Measurements from ENCODE around the gene DNAJA2.

Gene DNAJA2

DNA sequence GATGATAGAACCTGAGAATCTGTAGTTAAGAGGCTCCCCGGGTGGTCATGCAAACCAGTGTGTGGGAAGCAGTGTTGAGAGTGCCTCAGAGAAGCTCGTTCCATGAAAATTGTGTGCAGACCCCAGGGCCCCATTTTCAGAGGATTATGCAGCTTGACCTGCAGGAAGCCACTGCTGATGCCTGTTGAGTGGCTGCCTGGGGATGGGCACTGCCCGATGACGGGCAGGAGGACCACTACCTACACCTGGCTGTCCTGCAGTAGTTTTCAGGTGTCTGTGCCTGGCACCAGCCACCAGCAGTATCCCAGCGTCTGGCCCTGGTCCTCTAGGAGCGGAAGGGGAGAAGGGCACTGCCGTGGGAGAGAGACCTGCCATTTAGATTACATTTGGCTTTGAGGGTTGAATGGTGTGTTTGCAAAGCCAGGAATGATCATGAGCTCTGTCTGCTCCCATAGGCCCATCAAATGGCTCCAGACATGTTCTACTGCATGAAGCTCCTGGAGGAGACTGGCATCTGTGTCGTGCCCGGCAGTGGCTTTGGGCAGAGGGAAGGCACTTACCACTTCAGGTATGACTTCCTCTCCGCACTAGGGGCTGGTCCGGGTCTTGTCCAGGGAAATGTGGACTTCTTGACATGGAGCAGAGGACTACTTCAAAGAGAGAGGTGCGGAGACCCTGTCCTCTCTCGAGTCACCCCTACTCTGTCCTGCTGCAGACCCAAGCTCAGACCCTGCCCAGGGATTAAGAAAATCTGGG lies 46.8 kb downstream of the DNAJA2 start:
- no peaks in the 10 kb centered on the region for H3K27me3 ChIP-seq (replicated peaks; ENCODE audit: control insufficient read depth, insufficient read depth, low read length)
- DNase-seq (ENCODE audit: low read depth), result no peak
- H3K9ac ChIP-seq (ENCODE audit: low read length), result no peak overlapping the region
- H3K9me3 ChIP-seq (ENCODE audit: control insufficient read depth, low read length), result no peaks in the 10 kb centered on the region
- no peaks in the 10 kb centered on the region for H3K4me1 ChIP-seq (ENCODE audit: control insufficient read depth, insufficient read depth, low read length)
- peaks cover 81% of the 10 kb centered on the region for H3K36me3 ChIP-seq (ENCODE audit: control insufficient read depth, insufficient read depth, low read length, severe bottlenecking)
- no peak overlapping the region for H3K4me3 ChIP-seq (ENCODE audit: low read length)

DNA sequence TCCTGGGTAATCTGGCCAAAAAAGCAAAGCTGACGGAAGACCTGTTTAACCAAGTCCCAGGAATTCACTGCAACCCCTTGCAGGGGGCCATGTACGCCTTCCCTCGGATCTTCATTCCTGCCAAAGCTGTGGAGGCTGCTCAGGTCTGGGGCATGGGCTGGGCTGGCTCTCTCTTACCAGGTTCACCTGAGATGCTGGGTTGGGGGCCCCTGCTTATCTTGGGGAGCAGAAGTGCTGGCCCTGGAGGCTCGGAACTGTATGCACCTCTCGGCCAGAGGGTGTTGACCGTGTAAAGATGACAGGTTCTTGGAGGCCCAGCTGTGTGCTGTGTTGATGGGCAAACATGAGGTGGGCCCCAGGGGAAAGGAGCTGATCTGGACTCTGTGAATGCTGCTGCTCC lies 49.1 kb downstream of the DNAJA2 start:
- no peaks in the 10 kb centered on the region for H3K27me3 ChIP-seq (replicated peaks; ENCODE audit: control insufficient read depth, insufficient read depth, low read length)
- no peak for DNase-seq (ENCODE audit: low read depth)
- peaks cover 89% of the 10 kb centered on the region for H3K36me3 ChIP-seq (ENCODE audit: control insufficient read depth, insufficient read depth, low read length, severe bottlenecking)
- H3K4me1 ChIP-seq (ENCODE audit: control insufficient read depth, insufficient read depth, low read length), result no peaks in the 10 kb centered on the region
- H3K9ac ChIP-seq (ENCODE audit: low read length), result no peak overlapping the region
- no peak overlapping the region for H3K4me3 ChIP-seq (ENCODE audit: low read length)
- no peaks in the 10 kb centered on the region for H3K9me3 ChIP-seq (ENCODE audit: control insufficient read depth, low read length)

DNA sequence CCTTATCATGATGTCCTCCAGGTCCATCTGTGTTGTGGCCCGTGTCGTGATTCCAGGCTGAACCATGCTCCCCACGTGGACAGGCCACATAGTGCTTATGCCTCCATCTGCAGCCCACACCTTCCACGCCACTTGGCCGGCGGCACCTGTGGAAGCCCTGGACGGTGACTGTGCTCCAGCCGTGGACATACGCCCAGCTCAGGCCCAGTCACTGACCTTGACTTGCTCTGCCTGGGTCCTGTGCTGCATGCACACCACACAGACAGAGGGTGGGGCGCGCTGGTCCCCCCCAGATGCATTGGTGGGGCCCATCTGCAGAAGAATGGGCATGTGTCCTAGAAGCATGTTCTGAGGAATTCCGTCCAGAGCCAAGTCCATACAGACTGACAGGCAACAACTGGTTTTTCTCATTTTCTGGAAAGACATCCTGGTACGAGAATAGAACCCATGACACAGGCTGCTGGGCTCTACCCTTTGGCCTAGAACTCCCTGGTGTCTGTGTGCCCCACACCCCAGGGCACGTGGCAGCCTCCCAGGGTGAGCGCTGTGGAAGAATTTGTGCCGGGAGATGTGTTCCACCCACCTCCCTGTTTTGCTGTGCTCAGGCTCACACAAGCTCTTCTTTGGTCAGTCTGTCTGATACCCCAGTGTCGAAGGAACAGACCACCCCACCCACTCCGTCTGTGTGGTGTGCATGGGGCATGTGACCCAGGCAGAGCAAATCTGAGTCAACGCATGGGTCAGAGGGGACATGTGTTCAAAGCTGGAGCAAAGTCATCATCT lies 49.8 kb downstream of the DNAJA2 start:
- no peak overlapping the region for H3K9ac ChIP-seq (ENCODE audit: low read length)
- H3K36me3 ChIP-seq (ENCODE audit: control insufficient read depth, insufficient read depth, low read length, severe bottlenecking), result peaks cover 89% of the 10 kb centered on the region

DNA sequence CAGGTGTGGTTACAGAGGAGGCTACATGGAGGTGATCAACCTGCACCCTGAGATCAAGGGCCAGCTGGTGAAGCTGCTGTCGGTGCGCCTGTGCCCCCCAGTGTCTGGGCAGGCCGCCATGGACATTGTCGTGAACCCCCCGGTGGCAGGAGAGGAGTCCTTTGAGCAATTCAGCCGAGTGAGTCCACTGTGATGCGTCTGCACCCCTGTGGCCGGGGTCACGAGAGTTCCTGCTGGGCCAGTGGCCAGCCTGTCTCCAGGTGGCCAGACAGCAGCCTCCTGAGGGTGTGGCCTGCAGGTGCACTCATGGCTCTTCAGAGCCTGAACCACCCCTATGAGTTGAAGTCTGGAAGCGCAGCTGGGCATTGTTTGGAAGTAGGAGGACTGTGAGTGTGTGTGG lies 51.2 kb downstream of the DNAJA2 start:
- Histone ChIP-seq H3K9me3 (ENCODE audit: control insufficient read depth, low read length) (no peaks in the 10 kb centered on the region), H3K27me3 (replicated peaks; ENCODE audit: control insufficient read depth, insufficient read depth, low read length) (no peaks in the 10 kb centered on the region), H3K9ac (ENCODE audit: low read length) (no peak overlapping the region), H3K36me3 (ENCODE audit: control insufficient read depth, insufficient read depth, low read length, severe bottlenecking) (peaks cover 88% of the 10 kb centered on the region), H3K4me3 (ENCODE audit: low read length) (no peak overlapping the region), H3K4me1 (ENCODE audit: control insufficient read depth, insufficient read depth, low read length) (no peaks in the 10 kb centered on the region)
- no peak for DNase-seq (ENCODE audit: low read depth)

More for the DNA sequence above, 49.8 kb downstream of the DNAJA2 start:
- no peaks in the 10 kb centered on the region for H3K9me3 ChIP-seq (ENCODE audit: control insufficient read depth, low read length)
- H3K4me1 ChIP-seq (ENCODE audit: control insufficient read depth, insufficient read depth, low read length), result no peaks in the 10 kb centered on the region
- no peak overlapping the region for H3K4me3 ChIP-seq (ENCODE audit: low read length)
- no peak for DNase-seq (ENCODE audit: low read depth)
- H3K27me3 ChIP-seq (replicated peaks; ENCODE audit: control insufficient read depth, insufficient read depth, low read length), result no peaks in the 10 kb centered on the region

DNA sequence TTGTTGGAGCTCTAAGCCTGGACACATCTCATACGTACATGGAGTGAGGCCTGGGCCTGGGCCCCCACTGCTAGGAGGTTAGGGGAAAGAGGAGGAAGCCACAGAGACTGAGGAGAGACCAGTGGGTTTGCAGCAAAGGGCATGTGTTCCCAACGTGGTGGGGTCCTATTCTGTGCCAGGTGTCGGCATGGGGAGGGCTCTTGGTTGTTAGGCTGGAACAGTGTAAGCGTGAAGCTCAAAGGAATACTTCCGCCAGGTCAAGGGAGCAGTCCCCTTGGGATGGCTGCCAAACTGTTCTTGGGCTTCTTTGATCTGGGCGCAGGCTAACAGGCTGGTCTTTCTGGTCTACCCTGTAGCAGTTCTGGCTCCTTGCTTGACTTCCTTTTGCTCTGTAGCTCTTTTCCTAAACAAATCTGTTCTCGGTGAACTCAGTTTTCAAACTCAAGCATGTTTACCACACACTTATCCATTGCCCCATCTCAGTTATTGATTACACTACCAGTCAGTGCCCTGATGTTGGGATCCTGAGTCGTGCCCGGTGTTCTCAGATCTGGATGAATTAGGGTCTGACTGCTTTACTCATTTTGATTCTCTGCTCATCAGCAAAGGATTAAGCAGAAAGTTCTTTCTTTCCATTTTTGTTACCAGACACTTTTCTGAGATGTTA lies 52.9 kb downstream of the DNAJA2 start:
- H3K4me3 ChIP-seq (ENCODE audit: low read length), result no peak overlapping the region
- no peaks in the 10 kb centered on the region for H3K27me3 ChIP-seq (replicated peaks; ENCODE audit: control insufficient read depth, insufficient read depth, low read length)
- H3K4me1 ChIP-seq (ENCODE audit: control insufficient read depth, insufficient read depth, low read length), result no peaks in the 10 kb centered on the region
- H3K36me3 ChIP-seq (ENCODE audit: control insufficient read depth, insufficient read depth, low read length, severe bottlenecking), result peaks cover 89% of the 10 kb centered on the region
- no peak overlapping the region for H3K9ac ChIP-seq (ENCODE audit: low read length)
- H3K9me3 ChIP-seq (ENCODE audit: control insufficient read depth, low read length), result no peaks in the 10 kb centered on the region
- DNase-seq (ENCODE audit: low read depth), result no peak

DNA sequence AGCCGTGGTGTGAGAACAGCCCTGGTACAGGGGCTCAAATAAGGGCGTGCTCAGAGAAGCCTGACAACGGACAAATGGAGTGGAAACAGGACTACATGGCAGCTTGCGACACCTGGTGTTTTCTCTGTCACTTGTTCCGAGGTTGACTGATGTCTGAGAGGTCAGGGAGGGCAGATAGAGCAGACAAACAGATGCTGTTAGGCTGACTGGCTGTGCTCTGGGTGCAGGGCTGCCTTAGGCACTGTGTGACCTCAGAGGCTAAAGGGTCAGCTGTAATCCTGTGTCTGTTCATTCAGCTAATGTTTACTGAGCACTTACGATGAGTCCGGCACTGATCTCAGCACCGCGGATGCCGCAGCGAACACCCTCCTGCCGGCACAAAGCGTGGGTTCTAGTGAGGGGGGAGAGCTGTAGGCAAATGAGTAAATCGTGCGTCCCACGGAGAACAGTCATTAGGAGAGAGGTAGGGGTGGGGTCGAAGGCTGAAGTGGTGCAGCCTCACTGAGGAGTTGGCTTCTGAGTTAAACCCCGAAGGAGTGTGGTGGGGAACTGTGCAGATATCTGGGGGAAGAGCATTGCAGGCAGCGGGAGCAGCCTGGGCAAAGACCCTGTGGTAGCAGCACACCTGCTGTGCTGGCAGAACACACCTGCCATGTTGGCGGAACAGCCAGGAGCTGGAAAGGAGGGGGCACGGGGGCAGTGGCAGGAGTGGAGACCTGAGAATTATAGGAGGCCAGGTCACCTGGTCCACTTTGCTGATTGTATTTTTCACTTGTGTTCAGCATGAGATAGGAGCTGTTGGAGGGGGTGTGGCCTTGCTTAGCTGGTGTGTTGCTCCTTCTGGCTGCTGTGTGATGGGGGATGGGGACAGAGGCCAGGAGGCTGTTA lies 54.3 kb downstream of the DNAJA2 start:
- H3K4me3 ChIP-seq (ENCODE audit: low read length), result no peak overlapping the region
- peaks cover 93% of the 10 kb centered on the region for H3K36me3 ChIP-seq (ENCODE audit: control insufficient read depth, insufficient read depth, low read length, severe bottlenecking)
- no peaks in the 10 kb centered on the region for H3K9me3 ChIP-seq (ENCODE audit: control insufficient read depth, low read length)
- H3K27me3 ChIP-seq (replicated peaks; ENCODE audit: control insufficient read depth, insufficient read depth, low read length), result no peaks in the 10 kb centered on the region
- no peaks in the 10 kb centered on the region for H3K4me1 ChIP-seq (ENCODE audit: control insufficient read depth, insufficient read depth, low read length)
- DNase-seq (ENCODE audit: low read depth), result no peak
- no peak overlapping the region for H3K9ac ChIP-seq (ENCODE audit: low read length)

DNA sequence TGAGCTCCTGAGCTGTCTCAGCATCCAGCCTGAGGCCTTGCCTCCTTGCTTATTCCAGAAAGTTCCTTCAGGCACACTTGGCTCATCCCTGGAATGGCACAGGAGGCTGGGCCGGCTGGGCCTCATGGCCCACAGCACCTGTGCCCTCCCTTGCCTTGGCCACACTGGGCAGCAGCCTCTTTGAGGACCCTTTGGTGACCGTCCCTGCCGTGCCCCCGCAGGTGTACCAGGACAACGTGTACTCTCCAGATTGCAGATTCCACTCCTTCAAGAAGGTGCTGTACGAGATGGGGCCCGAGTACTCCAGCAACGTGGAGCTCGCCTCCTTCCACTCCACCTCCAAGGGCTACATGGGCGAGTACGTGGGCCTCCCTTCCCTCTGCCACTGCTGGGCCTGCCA lies 55.1 kb downstream of the DNAJA2 start:
- peaks cover 93% of the 10 kb centered on the region for H3K36me3 ChIP-seq (ENCODE audit: control insufficient read depth, insufficient read depth, low read length, severe bottlenecking)
- H3K9me3 ChIP-seq (ENCODE audit: control insufficient read depth, low read length), result no peaks in the 10 kb centered on the region
- H3K27me3 ChIP-seq (replicated peaks; ENCODE audit: control insufficient read depth, insufficient read depth, low read length), result no peaks in the 10 kb centered on the region
- H3K4me3 ChIP-seq (ENCODE audit: low read length), result no peak overlapping the region
- no peak for DNase-seq (ENCODE audit: low read depth)
- no peak overlapping the region for H3K9ac ChIP-seq (ENCODE audit: low read length)
- no peaks in the 10 kb centered on the region for H3K4me1 ChIP-seq (ENCODE audit: control insufficient read depth, insufficient read depth, low read length)

DNA sequence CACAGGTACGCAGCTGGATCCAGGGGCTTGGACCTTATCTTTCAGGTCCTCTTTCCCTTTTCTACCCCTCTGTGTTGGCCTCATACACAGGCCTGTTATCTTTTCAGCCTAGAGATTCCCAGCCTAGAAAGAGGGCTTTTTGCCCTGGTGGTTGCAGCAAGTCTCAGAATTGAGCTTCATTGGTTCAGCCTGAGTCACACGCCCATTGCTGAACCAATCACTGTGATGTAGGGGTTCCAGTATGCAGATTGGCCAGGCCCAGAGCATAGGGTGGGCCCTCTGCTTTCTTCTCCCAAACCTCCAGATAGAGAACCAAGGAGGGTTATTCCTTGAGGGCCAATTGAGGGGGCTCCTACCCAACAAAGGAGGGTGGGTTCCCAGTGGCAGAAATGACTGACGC lies 56.5 kb downstream of the DNAJA2 start:
- Histone ChIP-seq H3K4me3 (ENCODE audit: low read length) (no peak overlapping the region), H3K4me1 (ENCODE audit: control insufficient read depth, insufficient read depth, low read length) (no peaks in the 10 kb centered on the region), H3K27me3 (replicated peaks; ENCODE audit: control insufficient read depth, insufficient read depth, low read length) (no peaks in the 10 kb centered on the region), H3K9me3 (ENCODE audit: control insufficient read depth, low read length) (no peaks in the 10 kb centered on the region), H3K9ac (ENCODE audit: low read length) (no peak overlapping the region), H3K36me3 (ENCODE audit: control insufficient read depth, insufficient read depth, low read length, severe bottlenecking) (peaks cover 93% of the 10 kb centered on the region)
- no peak for DNase-seq (ENCODE audit: low read depth)

DNA sequence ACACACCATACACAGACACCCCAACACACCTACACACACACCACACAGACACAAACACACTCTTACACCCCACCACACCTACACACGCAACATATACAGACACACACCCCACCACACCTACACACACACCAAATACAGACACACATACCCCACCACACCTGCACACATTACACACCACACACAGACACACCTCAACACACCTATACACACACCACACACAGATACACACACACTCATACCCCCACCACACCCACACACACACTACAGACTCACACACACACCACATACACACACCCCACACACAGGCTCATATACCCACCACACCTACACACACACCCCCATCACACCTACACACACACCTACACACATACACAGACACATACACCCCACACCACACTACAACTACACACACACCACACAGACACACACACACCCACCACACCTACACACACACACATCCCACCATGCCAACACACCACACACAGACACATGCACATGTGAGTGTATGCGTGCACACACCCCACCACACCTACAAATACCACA lies 57.9 kb downstream of the DNAJA2 start:
- H3K9ac ChIP-seq (ENCODE audit: low read length), result no peak overlapping the region
- H3K27me3 ChIP-seq (replicated peaks; ENCODE audit: control insufficient read depth, insufficient read depth, low read length), result no peaks in the 10 kb centered on the region
- peaks cover 94% of the 10 kb centered on the region for H3K36me3 ChIP-seq (ENCODE audit: control insufficient read depth, insufficient read depth, low read length, severe bottlenecking)
- H3K4me1 ChIP-seq (ENCODE audit: control insufficient read depth, insufficient read depth, low read length), result no peaks in the 10 kb centered on the region
- no peak overlapping the region for H3K4me3 ChIP-seq (ENCODE audit: low read length)
- H3K9me3 ChIP-seq (ENCODE audit: control insufficient read depth, low read length), result no peaks in the 10 kb centered on the region
- DNase-seq (ENCODE audit: low read depth), result no peak

DNA sequence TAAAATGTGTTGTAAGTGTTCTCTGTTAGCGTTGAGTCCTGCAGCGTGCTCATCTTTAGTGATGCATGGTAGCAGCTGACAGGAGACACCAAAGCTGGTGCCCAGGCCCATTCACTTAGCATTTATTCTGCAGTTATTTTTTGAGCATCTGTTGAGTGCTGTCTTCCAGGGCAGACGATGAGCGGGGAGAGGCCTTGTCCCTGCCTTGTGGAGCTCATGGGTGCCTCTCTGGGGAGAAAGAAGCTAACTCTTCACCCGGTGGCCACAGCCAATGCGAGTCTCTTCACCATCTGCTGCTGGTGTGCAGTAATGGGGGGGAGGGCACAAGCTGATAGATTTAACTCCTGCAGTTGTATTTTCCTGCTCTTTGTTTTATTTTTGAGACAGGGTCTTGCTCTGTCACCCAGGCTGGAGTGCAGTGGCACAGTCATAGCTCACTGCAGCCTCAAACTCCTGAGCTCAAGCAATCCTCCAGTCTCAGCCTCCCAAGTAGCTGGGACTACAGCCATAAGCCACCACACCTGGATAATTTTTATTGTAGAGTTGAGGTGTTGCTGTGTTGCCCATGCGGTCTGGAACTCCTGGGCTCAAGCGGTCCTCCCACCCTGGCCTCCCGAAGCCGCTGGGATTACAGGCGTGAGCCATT lies 58.8 kb downstream of the DNAJA2 start:
- H3K4me1 ChIP-seq (ENCODE audit: control insufficient read depth, insufficient read depth, low read length), result no peaks in the 10 kb centered on the region
- DNase-seq (ENCODE audit: low read depth), result no peak
- no peaks in the 10 kb centered on the region for H3K27me3 ChIP-seq (replicated peaks; ENCODE audit: control insufficient read depth, insufficient read depth, low read length)
- H3K36me3 ChIP-seq (ENCODE audit: control insufficient read depth, insufficient read depth, low read length, severe bottlenecking), result peaks cover 93% of the 10 kb centered on the region
- H3K9me3 ChIP-seq (ENCODE audit: control insufficient read depth, low read length), result no peaks in the 10 kb centered on the region
- H3K9ac ChIP-seq (ENCODE audit: low read length), result no peak overlapping the region
- no peak overlapping the region for H3K4me3 ChIP-seq (ENCODE audit: low read length)

Measured in adipocyte (in vitro differentiated cells).